IMR-90 (cell line): ENCODE results near the gene GDPD5. TPM values are rescaled to one million over a fixed set of nuclear protein-coding genes. Genes with fewer than 3 reads are reported as not detected.
A peak's percentile ranks its signal among the peaks of the same experiment; 100 is the strongest.

ENCODE experiments used
- ATAC-seq: fragments of 200-7000 bp; cut with Tn5 transposase; 2 replicates; pipeline ENCODE4 v1.9.1; 2020; ENCODE audit warnings: low read depth, mild to moderate bottlenecking, moderate library complexity
- BruUV-seq: library from RNA; stranded (reverse); fragments of 400-500 nt; replicated peaks from 2 replicates; lab custom pipeline; 2021; lab: Mats Ljungman, UMichigan
- CTCF ChIA-PET: fragments of 300-600 bp; formaldehyde crosslinking; extraction: SDS; loops from one replicate; lab custom pipeline; 2021; ENCODE audit warnings: antibody characterized with exemption; lab: Yijun Ruan, JAX
- POLR2A ChIA-PET: fragments of 300-600 bp; sonication (Branson Sonifier 250); formaldehyde crosslinking; loops from one replicate; lab custom pipeline; 2022; ENCODE audit warnings: antibody characterized with exemption; ENCODE audit not compliant: unreplicated experiment; lab: Charles Lee
- DNase-seq: peaks from one replicate; pipeline ENCODE4 v3.0.0; 2013
- H2AFZ ChIP-seq: replicated peaks from 2 replicates; pipeline ENCODE3; 2013; ENCODE audit warnings: low read length, mild to moderate bottlenecking; ENCODE audit not compliant: poor library complexity
- H2AK5ac ChIP-seq: 2 replicates; pipeline ENCODE4 v1.6.1; 2013; ENCODE audit warnings: low read depth, low read length, inconsistent platforms
- H2AK9ac ChIP-seq: replicated peaks from 2 replicates; pipeline ENCODE3; 2013; ENCODE audit warnings: mild to moderate bottlenecking, low read depth, low read length, moderate library complexity; ENCODE audit not compliant: poor library complexity
- H2BK120ac ChIP-seq: 2 replicates; pipeline ENCODE4 v1.6.1; 2013; ENCODE audit warnings: low read depth, low read length, inconsistent platforms
- H2BK15ac ChIP-seq: 3 replicates; pipeline ENCODE4 v1.6.1; 2013; ENCODE audit warnings: low read depth, low read length, inconsistent platforms
- H2BK20ac ChIP-seq: 2 replicates; pipeline ENCODE4 v1.6.1; 2013; ENCODE audit warnings: low read depth, mild to moderate bottlenecking, inconsistent platforms, low read length, moderate library complexity
- H2BK5ac ChIP-seq: 2 replicates; pipeline ENCODE4 v1.6.1; 2013; ENCODE audit warnings: mild to moderate bottlenecking, low read depth, low read length, inconsistent platforms; ENCODE audit not compliant: poor library complexity, severe bottlenecking
- H3K14ac ChIP-seq: replicated peaks from 2 replicates; pipeline ENCODE4 v1.6.1; 2013; ENCODE audit warnings: low read depth, low read length, inconsistent platforms
- H3K18ac ChIP-seq: 2 replicates; pipeline ENCODE4 v1.6.1; 2013; ENCODE audit warnings: low read depth, low read length, control low read depth
- H3K23ac ChIP-seq: 2 replicates; pipeline ENCODE4 v1.6.1; 2013; ENCODE audit warnings: low read depth, low read length, inconsistent platforms
- H3K27ac ChIP-seq: 2 replicates; pipeline ENCODE4 v1.5.1; 2013; ENCODE audit warnings: mild to moderate bottlenecking, control low read depth, low read length; ENCODE audit not compliant: insufficient read depth
- H3K27me3 ChIP-seq: 2 replicates; pipeline ENCODE4 v1.6.1; 2013; ENCODE audit warnings: low read length; ENCODE audit not compliant: control insufficient read depth, insufficient read depth
- H3K36me3 ChIP-seq: 2 replicates; pipeline ENCODE4 v1.6.1; 2013; ENCODE audit warnings: low read length, mixed read lengths; ENCODE audit not compliant: control insufficient read depth, insufficient read depth
- H3K4ac ChIP-seq: 2 replicates; pipeline ENCODE4 v1.6.1; 2013; ENCODE audit warnings: low read depth, low read length, inconsistent platforms
- H3K4me1 ChIP-seq: 2 replicates; pipeline ENCODE4 v1.6.1; 2013; ENCODE audit warnings: low read length, mixed read lengths; ENCODE audit not compliant: control insufficient read depth, insufficient read depth
- H3K4me2 ChIP-seq: 2 replicates; pipeline ENCODE4 v1.6.1; 2013; ENCODE audit warnings: low read depth, mild to moderate bottlenecking, control low read depth, low read length, moderate library complexity
- H3K4me3 ChIP-seq: 2 replicates; pipeline ENCODE4 v1.5.1; 2013; ENCODE audit warnings: low read depth, mild to moderate bottlenecking, control low read depth, low read length, moderate library complexity; ENCODE audit not compliant: insufficient read depth
- H3K56ac ChIP-seq: 2 replicates; pipeline ENCODE4 v1.6.1; 2013; ENCODE audit warnings: low read length, inconsistent platforms; ENCODE audit not compliant: insufficient read depth; ENCODE audit errors: extremely low read depth
- H3K79me1 ChIP-seq, 2 experiments: 2 replicates each; pipeline ENCODE4 v1.6.1; 2013; ENCODE audit warnings: low read length in 2 of 2, inconsistent platforms in 1 of 2, low read depth in 1 of 2
- H3K9ac ChIP-seq: 2 replicates; pipeline ENCODE4 v1.6.1; 2013; ENCODE audit warnings: low read depth, low read length, control low read depth
- H3K9me1 ChIP-seq: 2 replicates; pipeline ENCODE4 v1.6.1; 2013; ENCODE audit warnings: low read length, inconsistent platforms; ENCODE audit not compliant: insufficient read depth
- H3K9me3 ChIP-seq: 2 replicates; pipeline ENCODE4 v1.6.1; 2013; ENCODE audit warnings: low read length; ENCODE audit not compliant: control insufficient read depth, insufficient read depth
- H4K20me1 ChIP-seq: 2 replicates; pipeline ENCODE4 v1.6.1; 2013; ENCODE audit warnings: low read length, inconsistent platforms; ENCODE audit not compliant: insufficient read depth
- H4K5ac ChIP-seq: 2 replicates; pipeline ENCODE4 v1.6.1; 2013; ENCODE audit warnings: mild to moderate bottlenecking, low read depth, low read length, control low read depth
- H4K8ac ChIP-seq, 2 experiments: 2 replicates each; pipeline ENCODE4 v1.6.1; 2013; ENCODE audit warnings: low read depth in 2 of 2, low read length in 2 of 2, control low read depth in 1 of 2, inconsistent platforms in 1 of 2
- H4K91ac ChIP-seq: 2 replicates; pipeline ENCODE4 v1.6.1; 2013; ENCODE audit warnings: low read depth, low read length, inconsistent platforms; ENCODE audit not compliant: insufficient read depth
- MAFK ChIP-seq: IDR thresholded peaks from 2 replicates; pipeline ENCODE4 v1.6.1; 2012; ENCODE audit warnings: low read depth, low read length, improper control_type of control experiment
- WGBS, 2 experiments: methylation state at CpG; one replicate each; pipeline versions ENCODE4 v1.1.5 to v1.1.7; 2013; ENCODE audit warnings: missing lambda C conversion rate in 2 of 2; ENCODE audit not compliant: insufficient read length in 1 of 2; ENCODE audit errors: extremely low coverage in 2 of 2; 5-methylcytosine and 5-hydroxymethylcytosine counted together
- dilution Hi-C: fragments of 300-500 bp; cut with HindIII; formaldehyde crosslinking; loops from one replicate; pipeline ENCODE4 v1.14.3; 2018; ENCODE audit warnings: low sequenced_read_pairs; ENCODE audit not compliant: unreplicated experiment
- in situ Hi-C: fragments of 300-500 bp; cut with MboI; formaldehyde crosslinking; loops from 3 replicates; pipeline ENCODE4 v1.14.3; 2019; ENCODE audit warnings: low sequenced_read_pairs, inconsistent platforms, mixed read lengths
- intact Hi-C: fragments of 100-400 bp; cut with micrococcal nuclease; formaldehyde crosslinking; loops from 2 replicates; pipeline ENCODE4 v1.10.0; 2022
- polyA plus RNA-seq, 3 experiments: library from polyadenylated mRNA; depleted of rRNA; stranded (reverse); fragments of >200 nt; gene quantifications; 2 replicates each; pipeline ENCODE4 v1.2.3, GENCODE V29; 2012; ENCODE audit warnings: low replicate concordance in 1 of 3
- total RNA-seq: library from RNA; depleted of rRNA; stranded (reverse); fragments of >200 nt; gene quantifications from 2 replicates; pipeline ENCODE4 v1.2.3, GENCODE V29; 2012

Gene GDPD5
- total and polyA plus RNA-seq, 2 of the 4 experiments (the other 2 are of a cell fraction) = 2.0 to 7.9 TPM

- Histone ChIP-seq H3K4ac (no peak overlapping the region), H3K9ac (no peak overlapping the region), H3K23ac (no peak overlapping the region), H3K4me1 (peaks cover 8% of the 10 kb centered on the region), H2BK120ac (no peak overlapping the region), H3K27ac (no peak overlapping the region), H3K18ac (no peak overlapping the region), H4K8ac (no peak overlapping the region), H2AFZ (no peak overlapping the region), H3K9me1 (0 out of 2 replicates have a peak, but pooled peaks cover 7% of the 10 kb centered on the region), H2BK20ac (no peak overlapping the region), H4K20me1 (0 out of 2 replicates have a peak, but pooled peaks cover 6% of the 10 kb centered on the region), H2AK9ac (no peak overlapping the region), H3K4me3 (no peak overlapping the region), H2BK15ac (no peak overlapping the region), H4K91ac (no peak overlapping the region), H3K14ac (no peak overlapping the region), H3K9me3 (no peaks in the 10 kb centered on the region), H2BK5ac (no peak overlapping the region), H2AK5ac (0 out of 2 replicates have a peak overlapping the region, but pooled peaks have one; percentile 16), H3K56ac (no peak overlapping the region), H3K79me1 (no peaks in the 10 kb centered on the region), H3K27me3 (no peaks in the 10 kb centered on the region), H4K5ac (no peak overlapping the region), H3K4me2 (no peak overlapping the region), H3K36me3 (no peaks in the 10 kb centered on the region)
- ChIA-PET POLR2A (no interaction called here), CTCF (no interaction called here)
- ATAC-seq (no peak), DNase-seq (no peak)
- TF ChIP-seq MAFK = no peak
- dilution Hi-C loops = no loop called here
- in situ Hi-C loops = no loop called here
- 30% methylated on average over 3 of the region's 9 CpGs; no CpG with 5 or more reads in 1 of the 2 experiments for WGBS, 2 experiments
- intact Hi-C loops = no loop called here
- no TSS peak for BruUV-seq
Measured at GRCh38 chr11:75510004-75510722, 15.6 kb downstream of the GDPD5 start.
